GM12878 (cell line): Measurements from ENCODE around the gene MSH5. TPM values are rescaled to one million over a fixed set of nuclear protein-coding genes. Genes with fewer than 3 reads are reported as not detected.

Source experiments
- CBFB ChIP-seq: IDR thresholded peaks from 2 replicates; pipeline ENCODE4 v1.6.1; 2016; ENCODE audit warnings: antibody characterized with exemption, low read depth
- CHD2 ChIP-seq: IDR thresholded peaks from 2 replicates; pipeline ENCODE4 v1.6.1; 2011; ENCODE audit warnings: low read depth, low read length, improper control_type of control experiment, borderline replicate concordance
- CREB1 ChIP-seq: IDR thresholded peaks from 2 replicates; pipeline ENCODE4 v1.6.1; 2012; ENCODE audit warnings: low read depth, mild to moderate bottlenecking, inconsistent platforms
- HDGF ChIP-seq: fragments of 450-650 bp; IDR thresholded peaks from 2 replicates; pipeline ENCODE4 v1.6.1; 2016; ENCODE audit warnings: antibody characterized with exemption
- KAT2A ChIP-seq: conservative IDR thresholded peaks from 2 replicates; pipeline ENCODE4 v1.6.1; 2011; ENCODE audit warnings: low read depth, low read length; ENCODE audit not compliant: control insufficient read depth
- MYB ChIP-seq: fragments of 150-350 bp; IDR thresholded peaks from 2 replicates; pipeline ENCODE4 v1.6.1; 2014; ENCODE audit warnings: mild to moderate bottlenecking, low read depth, low read length, borderline replicate concordance
- MYC ChIP-seq: IDR thresholded peaks from 2 replicates; pipeline ENCODE4 v1.6.1; 2011; ENCODE audit warnings: mild to moderate bottlenecking, low read length, moderate library complexity, inconsistent platforms; ENCODE audit not compliant: insufficient read depth, insufficient replicate concordance, insufficient read length, severe bottlenecking
- NBN ChIP-seq: fragments of 450-650 bp; IDR thresholded peaks from 2 replicates; pipeline ENCODE4 v1.6.1; 2016
- PKNOX1 ChIP-seq: fragments of 450-650 bp; IDR thresholded peaks from 2 replicates; pipeline ENCODE4 v1.6.1; 2016; ENCODE audit warnings: mild to moderate bottlenecking
- RCOR1 ChIP-seq: conservative IDR thresholded peaks from 2 replicates; pipeline ENCODE4 v1.6.1; 2012; ENCODE audit warnings: low read depth, low read length, improper control_type of control experiment
- SMARCA5 ChIP-seq: fragments of 450-650 bp; IDR thresholded peaks from 2 replicates; pipeline ENCODE4 v1.6.1; 2017; ENCODE audit warnings: mild to moderate bottlenecking
- TAF1 ChIP-seq: IDR thresholded peaks from 2 replicates; pipeline ENCODE4 v1.6.1; 2011; ENCODE audit warnings: mild to moderate bottlenecking, low read depth, low read length, borderline replicate concordance
- TBL1XR1 ChIP-seq: IDR thresholded peaks from 2 replicates; pipeline ENCODE4 v1.6.1; 2012; ENCODE audit warnings: low read depth, low read length, improper control_type of control experiment
- YBX1 ChIP-seq: fragments of 450-650 bp; IDR thresholded peaks from 2 replicates; pipeline ENCODE4 v1.6.1; 2016; ENCODE audit warnings: antibody characterized with exemption
- polyA plus RNA-seq, 11 experiments: library from polyadenylated mRNA; depleted of rRNA in 4 of 11; unstranded in 6 of 11; stranded (reverse) in 5 of 11; fragments of >200 nt; fragmentation: Nextera tagmentation in 4 of 11; fragmentation: Illumina TruSeq in 1 of 11; extraction: Ambion mirVana in 4 of 11; extraction: Trizol in 1 of 11; gene quantifications; 1 replicate in 1 of 11; 2 replicates in 10 of 11; pipeline versions ENCODE4 v1.2.1 to v1.2.3, GENCODE V29; 2011 to 2016; ENCODE audit warnings: inconsistent platforms in 2 of 11, missing spikeins in 2 of 11, low read depth in 1 of 11
- total RNA-seq, 4 experiments: library from RNA; depleted of rRNA in 3 of 4; stranded (reverse); fragments of >200 nt in 3 of 4; fragmentation: Illumina TruSeq in 1 of 4; extraction: Trizol in 1 of 4; gene quantifications; 2 replicates each; pipeline versions ENCODE4 v1.2.1 to v1.2.3, GENCODE V29; 2013 to 2021
- TF ChIP-seq, protein P1 (sequence below): fragments of 450-650 bp; IDR thresholded peaks from 2 replicates; pipeline ENCODE4 v1.6.1; 2018; ENCODE audit warnings: borderline replicate concordance, mild to moderate bottlenecking; ENCODE audit not compliant: partially characterized antibody
- TF ChIP-seq, protein P2 (sequence below): fragments of 450-650 bp; IDR thresholded peaks from 2 replicates; pipeline ENCODE4 v1.6.1; 2017; ENCODE audit warnings: mild to moderate bottlenecking, moderate library complexity
- TF ChIP-seq, protein P3 (sequence below): IDR thresholded peaks from 2 replicates; pipeline ENCODE4 v1.6.1; 2012; ENCODE audit warnings: low read length, inconsistent platforms
- TF ChIP-seq, protein P4 (sequence below): IDR thresholded peaks from 2 replicates; pipeline ENCODE4 v1.6.1; 2012; ENCODE audit warnings: low read depth, low read length, improper control_type of control experiment
- TF ChIP-seq, protein P5 (sequence below): IDR thresholded peaks from 2 replicates; pipeline ENCODE4 v1.6.1; 2011; ENCODE audit warnings: mild to moderate bottlenecking, low read depth, low read length, moderate library complexity; ENCODE audit not compliant: insufficient replicate concordance

MSH5 gene
- total and polyA plus RNA-seq, 10 of the 15 experiments (the other 5 are each of a cell fraction or from before 2014, with no cell fraction given) = 9.1 to 52.7 (median 30.0) TPM

DNA sequence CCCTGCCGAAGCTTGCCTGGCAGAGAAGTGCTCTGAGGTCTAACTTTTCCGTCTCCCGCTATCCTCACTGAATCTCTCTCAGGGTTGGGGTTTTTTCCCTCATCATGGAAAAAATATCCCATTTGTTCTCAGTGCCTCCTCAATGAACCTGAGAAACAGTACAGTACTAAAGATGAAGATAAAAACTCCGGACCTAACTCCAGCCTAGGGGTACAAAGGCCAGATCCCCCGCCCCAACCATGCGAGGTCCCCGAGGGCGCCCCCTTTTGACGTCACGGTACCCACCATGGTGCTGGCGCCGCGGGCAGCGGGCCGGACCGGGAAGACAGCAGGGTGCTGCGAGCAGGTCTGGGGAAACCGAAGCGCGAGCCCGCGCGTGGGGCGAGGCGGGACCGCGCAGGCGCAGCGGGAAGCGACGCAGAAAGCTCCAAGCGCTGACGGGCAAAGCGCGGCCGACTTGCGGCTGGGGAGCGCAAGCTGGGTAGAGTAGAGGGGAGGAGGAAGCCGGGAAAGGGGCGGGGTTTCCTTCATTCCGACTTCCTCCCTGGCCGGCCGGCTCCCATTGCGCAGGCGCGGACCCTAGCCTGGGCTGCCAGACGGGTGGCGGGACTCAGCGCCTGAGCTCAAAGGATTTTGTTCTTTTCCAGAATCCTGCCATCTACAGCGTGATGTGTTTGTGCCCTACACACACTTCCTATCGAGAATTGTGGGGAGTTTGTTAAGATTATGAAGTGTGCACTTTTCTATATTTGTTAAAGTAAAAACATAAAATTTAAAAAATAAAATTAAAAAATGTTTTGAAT lies 66.9 kb downstream of the MSH5 start, which contains the start of gene LSM2 (continued):
- peak; percentile 42 for TF ChIP-seq PKNOX1
- peak; percentile 62 for TF ChIP-seq TAF1
- TF ChIP-seq SMARCA5 = peak; percentile 72; the same call in 1 of the 2 replicates
- TF ChIP-seq, protein P1, sequence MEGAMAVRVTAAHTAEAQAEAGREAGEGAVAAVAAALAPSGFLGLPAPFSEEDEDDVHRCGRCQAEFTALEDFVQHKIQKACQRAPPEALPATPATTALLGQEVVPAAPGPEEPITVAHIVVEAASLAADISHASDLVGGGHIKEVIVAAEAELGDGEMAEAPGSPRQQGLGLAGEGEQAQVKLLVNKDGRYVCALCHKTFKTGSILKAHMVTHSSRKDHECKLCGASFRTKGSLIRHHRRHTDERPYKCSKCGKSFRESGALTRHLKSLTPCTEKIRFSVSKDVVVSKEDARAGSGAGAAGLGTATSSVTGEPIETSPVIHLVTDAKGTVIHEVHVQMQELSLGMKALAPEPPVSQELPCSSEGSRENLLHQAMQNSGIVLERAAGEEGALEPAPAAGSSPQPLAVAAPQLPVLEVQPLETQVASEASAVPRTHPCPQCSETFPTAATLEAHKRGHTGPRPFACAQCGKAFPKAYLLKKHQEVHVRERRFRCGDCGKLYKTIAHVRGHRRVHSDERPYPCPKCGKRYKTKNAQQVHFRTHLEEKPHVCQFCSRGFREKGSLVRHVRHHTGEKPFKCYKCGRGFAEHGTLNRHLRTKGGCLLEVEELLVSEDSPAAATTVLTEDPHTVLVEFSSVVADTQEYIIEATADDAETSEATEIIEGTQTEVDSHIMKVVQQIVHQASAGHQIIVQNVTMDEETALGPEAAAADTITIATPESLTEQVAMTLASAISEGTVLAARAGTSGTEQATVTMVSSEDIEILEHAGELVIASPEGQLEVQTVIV = peak; percentile 18
- no peak for TF ChIP-seq YBX1
- TF ChIP-seq, protein P2, sequence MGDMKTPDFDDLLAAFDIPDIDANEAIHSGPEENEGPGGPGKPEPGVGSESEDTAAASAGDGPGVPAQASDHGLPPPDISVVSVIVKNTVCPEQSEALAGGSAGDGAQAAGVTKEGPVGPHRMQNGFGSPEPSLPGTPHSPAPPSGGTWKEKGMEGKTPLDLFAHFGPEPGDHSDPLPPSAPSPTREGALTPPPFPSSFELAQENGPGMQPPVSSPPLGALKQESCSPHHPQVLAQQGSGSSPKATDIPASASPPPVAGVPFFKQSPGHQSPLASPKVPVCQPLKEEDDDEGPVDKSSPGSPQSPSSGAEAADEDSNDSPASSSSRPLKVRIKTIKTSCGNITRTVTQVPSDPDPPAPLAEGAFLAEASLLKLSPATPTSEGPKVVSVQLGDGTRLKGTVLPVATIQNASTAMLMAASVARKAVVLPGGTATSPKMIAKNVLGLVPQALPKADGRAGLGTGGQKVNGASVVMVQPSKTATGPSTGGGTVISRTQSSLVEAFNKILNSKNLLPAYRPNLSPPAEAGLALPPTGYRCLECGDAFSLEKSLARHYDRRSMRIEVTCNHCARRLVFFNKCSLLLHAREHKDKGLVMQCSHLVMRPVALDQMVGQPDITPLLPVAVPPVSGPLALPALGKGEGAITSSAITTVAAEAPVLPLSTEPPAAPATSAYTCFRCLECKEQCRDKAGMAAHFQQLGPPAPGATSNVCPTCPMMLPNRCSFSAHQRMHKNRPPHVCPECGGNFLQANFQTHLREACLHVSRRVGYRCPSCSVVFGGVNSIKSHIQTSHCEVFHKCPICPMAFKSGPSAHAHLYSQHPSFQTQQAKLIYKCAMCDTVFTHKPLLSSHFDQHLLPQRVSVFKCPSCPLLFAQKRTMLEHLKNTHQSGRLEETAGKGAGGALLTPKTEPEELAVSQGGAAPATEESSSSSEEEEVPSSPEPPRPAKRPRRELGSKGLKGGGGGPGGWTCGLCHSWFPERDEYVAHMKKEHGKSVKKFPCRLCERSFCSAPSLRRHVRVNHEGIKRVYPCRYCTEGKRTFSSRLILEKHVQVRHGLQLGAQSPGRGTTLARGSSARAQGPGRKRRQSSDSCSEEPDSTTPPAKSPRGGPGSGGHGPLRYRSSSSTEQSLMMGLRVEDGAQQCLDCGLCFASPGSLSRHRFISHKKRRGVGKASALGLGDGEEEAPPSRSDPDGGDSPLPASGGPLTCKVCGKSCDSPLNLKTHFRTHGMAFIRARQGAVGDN = peak; percentile 69; the same call in 1 of the 2 replicates
- TF ChIP-seq, protein P3, sequence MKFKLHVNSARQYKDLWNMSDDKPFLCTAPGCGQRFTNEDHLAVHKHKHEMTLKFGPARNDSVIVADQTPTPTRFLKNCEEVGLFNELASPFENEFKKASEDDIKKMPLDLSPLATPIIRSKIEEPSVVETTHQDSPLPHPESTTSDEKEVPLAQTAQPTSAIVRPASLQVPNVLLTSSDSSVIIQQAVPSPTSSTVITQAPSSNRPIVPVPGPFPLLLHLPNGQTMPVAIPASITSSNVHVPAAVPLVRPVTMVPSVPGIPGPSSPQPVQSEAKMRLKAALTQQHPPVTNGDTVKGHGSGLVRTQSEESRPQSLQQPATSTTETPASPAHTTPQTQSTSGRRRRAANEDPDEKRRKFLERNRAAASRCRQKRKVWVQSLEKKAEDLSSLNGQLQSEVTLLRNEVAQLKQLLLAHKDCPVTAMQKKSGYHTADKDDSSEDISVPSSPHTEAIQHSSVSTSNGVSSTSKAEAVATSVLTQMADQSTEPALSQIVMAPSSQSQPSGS = no peak
- TF ChIP-seq KAT2A = no peak
- no peak for TF ChIP-seq MYB
- TF ChIP-seq CREB1 = peak; percentile 93
- TF ChIP-seq CBFB = 0 out of 2 replicates have a peak, but pooled peaks have one; percentile 42
- TF ChIP-seq HDGF = peak; percentile 89
- TF ChIP-seq CHD2 = no peak
- no peak for TF ChIP-seq TBL1XR1
- TF ChIP-seq, protein P4, sequence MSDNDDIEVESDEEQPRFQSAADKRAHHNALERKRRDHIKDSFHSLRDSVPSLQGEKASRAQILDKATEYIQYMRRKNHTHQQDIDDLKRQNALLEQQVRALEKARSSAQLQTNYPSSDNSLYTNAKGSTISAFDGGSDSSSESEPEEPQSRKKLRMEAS = no peak
- TF ChIP-seq MYC = no peak
- TF ChIP-seq, protein P5, sequence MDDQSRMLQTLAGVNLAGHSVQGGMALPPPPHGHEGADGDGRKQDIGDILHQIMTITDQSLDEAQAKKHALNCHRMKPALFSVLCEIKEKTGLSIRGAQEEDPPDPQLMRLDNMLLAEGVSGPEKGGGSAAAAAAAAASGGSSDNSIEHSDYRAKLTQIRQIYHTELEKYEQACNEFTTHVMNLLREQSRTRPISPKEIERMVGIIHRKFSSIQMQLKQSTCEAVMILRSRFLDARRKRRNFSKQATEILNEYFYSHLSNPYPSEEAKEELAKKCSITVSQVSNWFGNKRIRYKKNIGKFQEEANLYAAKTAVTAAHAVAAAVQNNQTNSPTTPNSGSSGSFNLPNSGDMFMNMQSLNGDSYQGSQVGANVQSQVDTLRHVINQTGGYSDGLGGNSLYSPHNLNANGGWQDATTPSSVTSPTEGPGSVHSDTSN = no peak
- TF ChIP-seq RCOR1 = no peak
- peak; percentile 75; the same call in 1 of the 2 replicates for TF ChIP-seq NBN
